ENCODE measurements around the gene PDXK. TPM values are rescaled to one million over a fixed set of nuclear protein-coding genes. Genes with fewer than 3 reads are reported as not detected.

Gene PDXK
- total and polyA plus RNA-seq, 2 of the 8 experiments (the other 6 are each of a cell fraction or from before 2014, with no cell fraction given): 78.0 to 112 TPM

DNA sequence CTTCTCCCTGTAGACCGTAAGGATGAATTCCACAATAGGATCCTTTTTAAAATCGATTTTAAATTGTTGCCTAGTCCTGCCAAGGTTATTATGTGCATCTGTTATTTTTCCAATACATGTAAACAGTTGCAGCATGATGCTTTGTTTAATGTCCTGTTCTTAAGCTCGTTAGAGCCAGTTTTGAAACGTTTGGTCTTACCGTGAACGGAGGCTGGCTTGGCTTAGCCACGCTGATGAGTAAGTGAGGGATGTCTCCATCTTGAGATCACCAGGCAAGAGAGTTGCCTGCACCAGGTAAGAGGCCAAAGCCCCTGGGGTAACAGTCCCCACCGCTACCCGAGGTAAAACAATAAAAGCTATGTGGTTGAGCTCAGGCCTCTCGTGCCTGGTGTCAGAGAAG lies 39.9 kb downstream of the PDXK start:
- WGBS, 2 experiments (ENCODE audit: extremely low coverage in 1 of 2, insufficient coverage in 1 of 2, insufficient read length in 1 of 2, insufficient replicate concordance in 2 of 2, low coverage in 1 of 2, low lambda C conversion rate in 2 of 2, missing lambda C conversion rate in 1 of 2): 86% methylated on average over 10 of the region's 10 CpGs; no CpG with 5 or more reads in 1 of the 2 experiments
- Histone ChIP-seq H2BK20ac (ENCODE audit: low read length) (no peak overlapping the region), H3K27ac (ENCODE audit: low read depth, low read length) (no peak overlapping the region), H3K18ac (ENCODE audit: extremely low read depth, low read length) (no peak overlapping the region), H3K27me3 (replicated peaks in 1 of 4; ENCODE audit: control insufficient read depth in 3 of 4, extremely low read depth in 1 of 4, insufficient read depth in 3 of 4, low read length in 3 of 4) (no peaks in the 10 kb centered on the region), H3K4me1 (replicated peaks in 1 of 4; ENCODE audit: control insufficient read depth in 3 of 4, insufficient read depth in 4 of 4, low read length in 3 of 4) (no peaks in the 10 kb centered on the region), H2BK120ac (replicated peaks; ENCODE audit: low read depth, low read length) (no peak overlapping the region), H2AFZ (ENCODE audit: low read length) (no peak overlapping the region), H3K4me2 (ENCODE audit: insufficient read depth in 1 of 2, low read depth in 2 of 2, low read length in 2 of 2) (no peak overlapping the region), H3K23me2 (ENCODE audit: low read depth, low read length) (no peaks in the 10 kb centered on the region), H3K4ac (replicated peaks; ENCODE audit: insufficient read length, low read depth, low read length) (no peak overlapping the region), H3K14ac (ENCODE audit: insufficient read length) (no peak overlapping the region), H2BK15ac (ENCODE audit: low read length) (no peak overlapping the region), H3K9ac (replicated peaks in 1 of 4; ENCODE audit: extremely low read depth in 1 of 4, low read depth in 3 of 4, low read length in 3 of 4) (no peak overlapping the region), H3K23ac (ENCODE audit: insufficient read length) (no peak overlapping the region), H3K79me1 (ENCODE audit: low read depth, low read length) (no peaks in the 10 kb centered on the region), H3K9me3 (ENCODE audit: insufficient read depth in 2 of 2, low read depth in 1 of 2, low read length in 1 of 2) (no peaks in the 10 kb centered on the region), H2AK5ac (ENCODE audit: low read depth, low read length) (no peak overlapping the region), H2BK5ac (ENCODE audit: low read depth, low read length) (no peak overlapping the region), H4K91ac (replicated peaks; ENCODE audit: insufficient read length, low read length) (no peak overlapping the region), H2BK12ac (ENCODE audit: low read depth, low read length) (no peak overlapping the region), H3K79me2 (ENCODE audit: control insufficient read depth in 1 of 2, insufficient read depth in 2 of 2, low read length in 2 of 2) (no peaks in the 10 kb centered on the region), H3K56ac (replicated peaks; ENCODE audit: insufficient read length, low read depth, low read length) (no peak overlapping the region), H3K36me3 (ENCODE audit: control insufficient read depth in 2 of 4, insufficient read depth in 4 of 4, low read length in 3 of 4) (peaks cover 5 to 29% (median 12%) of the 10 kb centered on the region in 4 experiments; a peak in 7 of 8 replicates), H4K8ac (ENCODE audit: extremely low read depth, insufficient read depth, low read length) (peak overlapping the region; percentile 14; the same call in 1 of the 2 replicates), H4K20me1 (replicated peaks in 1 of 2; ENCODE audit: control insufficient read depth in 1 of 2, insufficient read depth in 2 of 2, low read length in 2 of 2) (peaks cover 0 to 15% of the 10 kb centered on the region in 2 experiments), H3K4me3 (ENCODE audit: extremely low read depth in 1 of 4, insufficient read depth in 2 of 4, low read depth in 3 of 4, low read length in 4 of 4) (no peak overlapping the region), H4K5ac (ENCODE audit: insufficient read length, low read depth, low read length) (no peak overlapping the region)
- DNase-seq (ENCODE audit: low read depth in 1 of 2, low spot score in 2 of 2) (no peak), FAIRE-seq (no peak)
- POLR2A ChIA-PET (ENCODE audit: partially characterized antibody): interaction anchor here (0.5 to 2.5 kb wide), 6 partner anchors 10 to 233 kb away, joined by 3 to 7 read pairs (median 4); no protein-coding TSS in a partner anchor
- CTCF ChIA-PET (ENCODE audit: partially characterized antibody): interaction anchor here (0.6 kb wide), 1 partner anchor 282 kb away, joined by 5 read pairs; no protein-coding TSS in a partner anchor
- no peak for TF ChIP-seq SIRT6 (IDR thresholded peaks at IDR 0.05; ENCODE audit: low read length)
- TF ChIP-seq CHD2 (IDR thresholded peaks at IDR 0.05; ENCODE audit: low read length): no peak
- TF ChIP-seq EP300 (IDR thresholded peaks at IDR 0.05; ENCODE audit: borderline replicate concordance in 1 of 2, low read depth in 2 of 2, low read length in 2 of 2): no peak
- no peak for TF ChIP-seq BRCA1 (IDR thresholded peaks at IDR 0.05; ENCODE audit: low read depth, low read length)
- no peak for TF ChIP-seq POLR2AphosphoS5 (IDR thresholded peaks at IDR 0.05; ENCODE audit: low read depth, low read length)
- no peak for TF ChIP-seq CTCF (IDR thresholded peaks at IDR 0.05; ENCODE audit: control extremely low read depth in 1 of 3, insufficient read depth in 1 of 3, low read depth in 1 of 3, low read length in 3 of 3)
- no peak for TF ChIP-seq YY1 (IDR thresholded peaks at IDR 0.05; ENCODE audit: low read depth, low read length)
- no peak for TF ChIP-seq ASH2L (IDR thresholded peaks at IDR 0.05; ENCODE audit: low read length)
- TF ChIP-seq, protein P1, sequence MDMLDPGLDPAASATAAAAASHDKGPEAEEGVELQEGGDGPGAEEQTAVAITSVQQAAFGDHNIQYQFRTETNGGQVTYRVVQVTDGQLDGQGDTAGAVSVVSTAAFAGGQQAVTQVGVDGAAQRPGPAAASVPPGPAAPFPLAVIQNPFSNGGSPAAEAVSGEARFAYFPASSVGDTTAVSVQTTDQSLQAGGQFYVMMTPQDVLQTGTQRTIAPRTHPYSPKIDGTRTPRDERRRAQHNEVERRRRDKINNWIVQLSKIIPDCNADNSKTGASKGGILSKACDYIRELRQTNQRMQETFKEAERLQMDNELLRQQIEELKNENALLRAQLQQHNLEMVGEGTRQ (IDR thresholded peaks at IDR 0.05; ENCODE audit: low read length): no peak
- no peak for TF ChIP-seq KDM5A (IDR thresholded peaks at IDR 0.05; ENCODE audit: low read length)
- TF ChIP-seq TAF7 (optimal IDR thresholded peaks at IDR 0.05; ENCODE audit: borderline replicate concordance, low read depth, low read length): no peak

Data from H1 (cell line).